RWPE2 (cell line): ENCODE measurements around the gene PIF1.

ENCODE experiments used
- ATAC-seq: fragments of 200-7000 bp; cut with Tn5 transposase; 3 replicates; pipeline ENCODE4 v1.9.1; 2021; ENCODE audit warnings: low read depth
- DNase-seq: peaks from one replicate; pipeline ENCODE4 v3.0.0-alpha.2; 2020; ENCODE audit warnings: low spot score
- H3K27ac ChIP-seq: fragments of 450-650 bp; 2 replicates; pipeline ENCODE4 v1.5.1; 2017; ENCODE audit warnings: mild to moderate bottlenecking; ENCODE audit not compliant: poor library complexity, severe bottlenecking
- H3K27me3 ChIP-seq: fragments of 250-450 bp; sonication (Bioruptor Pico); 2 replicates; pipeline ENCODE4 v1.5.1; 2021; ENCODE audit warnings: mild to moderate bottlenecking, moderate library complexity; ENCODE audit not compliant: insufficient read depth, poor library complexity, severe bottlenecking
- H3K36me3 ChIP-seq: fragments of 250-450 bp; sonication (Bioruptor Pico); 2 replicates; pipeline ENCODE4 v1.5.1; 2020; ENCODE audit warnings: low read depth, mild to moderate bottlenecking, moderate library complexity
- H3K4me1 ChIP-seq: fragments of 250-450 bp; sonication (Bioruptor Pico); 2 replicates; pipeline ENCODE4 v1.5.1; 2021; ENCODE audit warnings: mild to moderate bottlenecking, moderate library complexity; ENCODE audit not compliant: insufficient read depth, poor library complexity, severe bottlenecking
- H3K4me3 ChIP-seq: fragments of 250-450 bp; sonication (Bioruptor Pico); 2 replicates; pipeline ENCODE4 v1.5.1; 2021; ENCODE audit warnings: mild to moderate bottlenecking, moderate library complexity; ENCODE audit not compliant: severe bottlenecking
- H3K9me3 ChIP-seq: fragments of 250-450 bp; sonication (Bioruptor Pico); 2 replicates; pipeline ENCODE4 v1.5.1; 2021; ENCODE audit warnings: mild to moderate bottlenecking, moderate library complexity; ENCODE audit not compliant: severe bottlenecking
- TF ChIP-seq, protein P1 (sequence below): fragments of 450-650 bp; IDR thresholded peaks from one replicate; pipeline ENCODE4 v1.5.1; 2017; ENCODE audit warnings: mild to moderate bottlenecking, moderate library complexity; ENCODE audit not compliant: poor library complexity, severe bottlenecking

PIF1 gene

DNA sequence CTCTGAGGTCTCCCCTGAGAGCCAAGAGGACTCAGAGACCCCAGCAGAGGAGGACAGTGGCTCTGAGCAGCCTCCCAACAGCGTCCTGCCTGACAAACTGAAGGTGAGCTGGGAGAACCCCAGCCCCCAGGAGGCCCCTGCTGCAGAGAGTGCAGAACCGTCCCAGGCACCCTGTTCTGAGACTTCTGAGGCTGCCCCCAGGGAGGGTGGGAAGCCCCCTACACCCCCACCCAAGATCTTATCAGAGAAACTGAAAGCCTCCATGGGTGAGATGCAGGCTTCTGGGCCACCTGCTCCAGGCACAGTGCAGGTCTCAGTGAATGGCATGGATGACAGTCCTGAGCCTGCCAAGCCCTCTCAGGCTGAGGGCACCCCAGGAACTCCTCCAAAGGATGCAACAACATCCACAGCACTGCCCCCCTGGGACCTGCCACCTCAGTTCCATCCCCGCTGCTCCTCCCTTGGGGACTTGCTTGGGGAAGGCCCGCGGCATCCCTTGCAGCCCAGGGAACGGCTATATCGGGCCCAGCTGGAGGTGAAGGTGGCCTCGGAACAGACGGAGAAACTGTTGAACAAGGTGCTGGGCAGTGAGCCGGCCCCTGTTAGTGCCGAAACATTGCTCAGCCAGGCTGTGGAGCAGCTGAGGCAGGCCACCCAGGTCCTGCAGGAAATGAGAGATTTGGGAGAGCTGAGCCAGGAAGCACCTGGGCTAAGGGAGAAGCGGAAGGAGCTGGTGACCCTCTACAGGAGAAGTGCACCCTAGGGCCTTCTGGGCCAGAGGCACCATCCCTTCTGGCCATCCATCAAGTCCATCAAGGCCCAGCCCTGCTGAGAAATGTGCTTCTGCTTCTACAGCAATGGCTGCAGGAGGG, 39.9 kb upstream of the PIF1 start:
- H3K36me3 ChIP-seq = no peaks in the 10 kb centered on the region; the same call in 1 of the 2 replicates
- ATAC-seq = no peak
- no peaks in the 10 kb centered on the region for H3K4me1 ChIP-seq
- DNase-seq = no peak
- H3K27ac ChIP-seq = no peak overlapping the region
- TF ChIP-seq, protein P1, sequence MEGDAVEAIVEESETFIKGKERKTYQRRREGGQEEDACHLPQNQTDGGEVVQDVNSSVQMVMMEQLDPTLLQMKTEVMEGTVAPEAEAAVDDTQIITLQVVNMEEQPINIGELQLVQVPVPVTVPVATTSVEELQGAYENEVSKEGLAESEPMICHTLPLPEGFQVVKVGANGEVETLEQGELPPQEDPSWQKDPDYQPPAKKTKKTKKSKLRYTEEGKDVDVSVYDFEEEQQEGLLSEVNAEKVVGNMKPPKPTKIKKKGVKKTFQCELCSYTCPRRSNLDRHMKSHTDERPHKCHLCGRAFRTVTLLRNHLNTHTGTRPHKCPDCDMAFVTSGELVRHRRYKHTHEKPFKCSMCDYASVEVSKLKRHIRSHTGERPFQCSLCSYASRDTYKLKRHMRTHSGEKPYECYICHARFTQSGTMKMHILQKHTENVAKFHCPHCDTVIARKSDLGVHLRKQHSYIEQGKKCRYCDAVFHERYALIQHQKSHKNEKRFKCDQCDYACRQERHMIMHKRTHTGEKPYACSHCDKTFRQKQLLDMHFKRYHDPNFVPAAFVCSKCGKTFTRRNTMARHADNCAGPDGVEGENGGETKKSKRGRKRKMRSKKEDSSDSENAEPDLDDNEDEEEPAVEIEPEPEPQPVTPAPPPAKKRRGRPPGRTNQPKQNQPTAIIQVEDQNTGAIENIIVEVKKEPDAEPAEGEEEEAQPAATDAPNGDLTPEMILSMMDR = no peak
- no peaks in the 10 kb centered on the region for H3K9me3 ChIP-seq
- no peak overlapping the region for H3K4me3 ChIP-seq
- H3K27me3 ChIP-seq = no peaks in the 10 kb centered on the region

DNA sequence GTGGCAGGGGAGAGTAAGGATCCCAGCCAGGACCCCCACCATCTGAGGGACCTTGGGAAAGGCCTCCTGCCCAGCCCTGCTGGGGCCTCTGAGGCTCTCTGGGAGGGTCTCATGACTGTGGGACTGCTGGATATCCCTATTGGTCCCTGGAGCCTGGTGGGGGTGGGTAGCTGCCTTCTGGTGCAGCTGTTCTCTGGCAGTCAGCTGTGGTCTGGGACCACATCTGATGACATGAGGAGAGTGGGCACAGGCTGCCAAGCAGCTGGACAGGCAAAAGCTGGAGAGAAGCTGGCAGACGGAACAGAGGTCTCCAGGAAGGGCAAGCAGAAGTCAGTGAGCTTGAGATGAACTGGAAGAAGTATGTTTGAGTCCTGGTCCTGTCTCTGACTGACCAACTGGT, 38.6 kb upstream of the PIF1 start:
- Histone ChIP-seq H3K27ac (no peak overlapping the region), H3K36me3 (no peaks in the 10 kb centered on the region; the same call in 1 of the 2 replicates), H3K9me3 (no peaks in the 10 kb centered on the region), H3K4me3 (no peak overlapping the region), H3K27me3 (no peaks in the 10 kb centered on the region), H3K4me1 (no peaks in the 10 kb centered on the region)
- TF ChIP-seq, protein P1 = no peak
- DNase-seq = no peak
- no peak for ATAC-seq

DNA sequence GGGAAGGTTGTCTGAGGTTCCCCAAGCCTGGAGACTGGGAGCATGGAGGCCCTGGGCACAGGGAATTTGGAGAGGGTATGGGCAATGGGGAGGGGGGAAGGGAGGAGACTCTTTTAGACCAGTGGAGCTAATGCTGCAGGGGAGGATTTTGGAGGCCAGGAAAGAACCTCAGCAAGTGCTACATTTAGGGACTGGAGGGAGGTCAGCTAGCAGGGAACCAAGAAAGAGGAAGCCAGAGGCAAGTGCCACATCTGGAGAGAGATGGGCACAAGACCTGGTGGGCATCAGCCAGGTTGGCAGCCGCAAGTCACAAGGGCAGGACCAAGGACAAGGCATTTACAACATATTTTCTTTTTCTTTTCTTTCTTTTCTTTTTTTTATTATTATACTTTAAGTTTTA, 37.0 kb upstream of the PIF1 start:
- no peaks in the 10 kb centered on the region for H3K4me1 ChIP-seq
- no peak overlapping the region for H3K4me3 ChIP-seq
- no peak for ATAC-seq
- no peaks in the 10 kb centered on the region for H3K9me3 ChIP-seq
- no peaks in the 10 kb centered on the region for H3K27me3 ChIP-seq
- H3K27ac ChIP-seq = no peak overlapping the region
- TF ChIP-seq, protein P1 = no peak
- DNase-seq = no peak
- peaks cover 4% of the 10 kb centered on the region for H3K36me3 ChIP-seq

DNA sequence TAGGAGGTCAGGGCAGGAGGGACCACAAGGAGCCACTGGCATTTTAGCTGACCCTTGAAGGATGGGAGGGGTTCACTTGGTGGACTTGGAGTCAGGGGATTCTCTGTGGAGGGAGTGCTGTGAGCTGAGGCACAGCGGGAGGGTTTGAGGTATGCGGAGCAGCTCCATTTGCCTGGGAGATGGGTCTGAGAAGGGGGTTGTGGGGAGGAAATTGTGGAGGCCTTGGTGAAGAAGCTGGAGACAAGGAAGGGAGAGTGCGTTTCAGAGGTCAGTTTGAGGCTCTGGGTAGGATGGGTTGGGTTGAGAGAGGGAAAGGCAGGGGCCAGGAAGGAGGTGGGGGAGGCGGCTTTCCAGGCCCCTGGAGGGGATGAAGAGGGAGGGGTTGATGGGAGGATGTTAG, 36.5 kb upstream of the PIF1 start:
- H3K27me3 ChIP-seq = no peaks in the 10 kb centered on the region
- H3K4me1 ChIP-seq = no peaks in the 10 kb centered on the region
- no peak overlapping the region for H3K27ac ChIP-seq
- H3K9me3 ChIP-seq = no peaks in the 10 kb centered on the region
- no peak for DNase-seq
- no peak overlapping the region for H3K4me3 ChIP-seq
- H3K36me3 ChIP-seq = peaks cover 4% of the 10 kb centered on the region
- no peak for ATAC-seq
- TF ChIP-seq, protein P1 = no peak

DNA sequence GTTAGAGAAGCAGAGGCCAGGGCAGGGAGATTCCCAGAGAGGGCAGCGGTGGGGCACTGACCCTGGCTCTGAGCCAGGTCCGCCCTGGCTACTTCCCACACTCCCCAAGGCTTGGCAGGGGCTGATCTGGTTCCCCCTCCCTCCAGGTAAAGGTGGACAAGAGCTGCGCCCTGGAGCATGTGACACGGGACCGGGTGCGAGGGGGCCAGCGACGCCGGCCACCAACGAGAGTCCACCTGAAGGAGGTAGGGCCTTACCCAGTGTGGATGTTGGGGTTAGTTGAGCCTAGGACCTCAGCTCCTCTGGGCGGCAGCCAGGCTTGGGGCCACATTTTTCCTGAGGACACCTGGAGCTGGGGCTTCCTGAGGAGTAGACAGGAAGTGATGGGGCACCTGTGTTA, 35.9 kb upstream of the PIF1 start:
- Histone ChIP-seq H3K4me1 (no peaks in the 10 kb centered on the region), H3K27me3 (no peaks in the 10 kb centered on the region), H3K4me3 (no peak overlapping the region), H3K36me3 (peaks cover 4% of the 10 kb centered on the region), H3K9me3 (no peaks in the 10 kb centered on the region), H3K27ac (no peak overlapping the region)
- TF ChIP-seq, protein P1 = no peak
- ATAC-seq = no peak
- DNase-seq = no peak
